Daoy (cell line): ENCODE measurements around the gene DHRSX. TPM values are rescaled to one million over a fixed set of nuclear protein-coding genes. Genes with fewer than 3 reads are reported as not detected.
A peak's percentile ranks its signal among the peaks of the same experiment; 100 is the strongest.
"Not testable (repeated sequence)": the region's sequence is repeated elsewhere in the genome, so short reads cannot be mapped to it uniquely, and the experiment has no call there.

Experiments used
- DNase-seq: peaks from one replicate; pipeline ENCODE4 v3.0.0-alpha.2; 2015; ENCODE audit warnings: low read depth
- total RNA-seq: library from RNA; depleted of rRNA; stranded (reverse); fragments of >200 nt; shearing (Covaris generic); gene quantifications from 2 replicates; pipeline ENCODE4 v1.2.3, GENCODE V29; 2014

DHRSX gene
- total RNA-seq, 1 experiment from 2014 or later, result 12.3 TPM

- DNase-seq, result no peak
Observed at GRCh38 chrX:2264179-2265030, 236.4 kb downstream of the DHRSX start.

GRCh38 chrX:2263203-2263602 is 237.6 kb downstream of the DHRSX start:
- DNase-seq, result no peak

GRCh38 chrX:2262668-2263055 is 238.1 kb downstream of the DHRSX start:
- DNase-seq, result no peak

- DNase-seq, result no peak
Observed at GRCh38 chrX:2261831-2262667, 238.7 kb downstream of the DHRSX start.

- no peak for DNase-seq
Observed at GRCh38 chrX:2252331-2253065, 248.3 kb downstream of the DHRSX start.

- DNase-seq, result no peak
Observed at GRCh38 chrX:2251211-2251610, 249.6 kb downstream of the DHRSX start.

GRCh38 chrX:2243913-2244460 is 256.8 kb downstream of the DHRSX start:
- peak; percentile 34 for DNase-seq

GRCh38 chrX:2242980-2243379 is 257.8 kb downstream of the DHRSX start:
- no peak for DNase-seq

GRCh38 chrX:2242326-2242725 is 258.4 kb downstream of the DHRSX start:
- DNase-seq, result no peak

GRCh38 chrX:2241496-2241895 is 259.3 kb downstream of the DHRSX start:
- DNase-seq, result not testable (repeated sequence)

GRCh38 chrX:2240761-2241160 is 260.0 kb downstream of the DHRSX start:
- not testable (repeated sequence) for DNase-seq

GRCh38 chrX:2237976-2238375 is 262.8 kb downstream of the DHRSX start:
- DNase-seq, result no peak

GRCh38 chrX:2231570-2232192 is 269.1 kb downstream of the DHRSX start:
- DNase-seq, result no peak

- DNase-seq, result no peak
Observed at GRCh38 chrX:2230457-2230856, 270.3 kb downstream of the DHRSX start.

- DNase-seq, result no peak
Observed at GRCh38 chrX:2228536-2228935, 272.2 kb downstream of the DHRSX start.

GRCh38 chrX:2226906-2227656 is 273.7 kb downstream of the DHRSX start:
- DNase-seq, result no peak

- DNase-seq, result no peak
Observed at GRCh38 chrX:2226182-2226581, 274.6 kb downstream of the DHRSX start.

- no peak for DNase-seq
Observed at GRCh38 chrX:2224597-2225235, 276.1 kb downstream of the DHRSX start.

- DNase-seq, result no peak
Observed at GRCh38 chrX:2224161-2224560, 276.6 kb downstream of the DHRSX start.
